ENCODE data around the gene ENTPD6.
"Not testable (repeated sequence)": the region's sequence is repeated elsewhere in the genome, so short reads cannot be mapped to it uniquely, and the experiment has no call there.

The ENTPD6 gene

GRCh38 chr20:25225642-25226432 lies 30.3 kb downstream of the ENTPD6 start:
- DNase-seq = no peak

GRCh38 chr20:25226433-25227316 lies 31.2 kb downstream of the ENTPD6 start:
- no peak for DNase-seq

GRCh38 chr20:25227317-25227831 lies 31.9 kb downstream of the ENTPD6 start:
- DNase-seq = no peak

- DNase-seq = no peak
Observed at GRCh38 chr20:25229486-25230165, 34.1 kb downstream of the ENTPD6 start.

- DNase-seq = no peak
Observed at GRCh38 chr20:25230166-25230831, 34.8 kb downstream of the ENTPD6 start.

- DNase-seq = no peak
Observed at GRCh38 chr20:25233016-25233772, 37.7 kb downstream of the ENTPD6 start.

- not testable (repeated sequence) for DNase-seq
Observed at GRCh38 chr20:25234009-25234849, 38.7 kb downstream of the ENTPD6 start.

GRCh38 chr20:25236450-25237304 lies 41.2 kb downstream of the ENTPD6 start:
- DNase-seq = no peak

- DNase-seq = peak; percentile 70
Observed at GRCh38 chr20:25237610-25238318, 42.3 kb downstream of the ENTPD6 start.

GRCh38 chr20:25238319-25239037 lies 43.0 kb downstream of the ENTPD6 start:
- no peak for DNase-seq

GRCh38 chr20:25239387-25240370 lies 44.2 kb downstream of the ENTPD6 start:
- DNase-seq = no peak

GRCh38 chr20:25240851-25241658 lies 45.5 kb downstream of the ENTPD6 start:
- not testable (repeated sequence) for DNase-seq

GRCh38 chr20:25241659-25241955 lies 46.1 kb downstream of the ENTPD6 start:
- DNase-seq = not testable (repeated sequence)

- DNase-seq = no peak
Observed at GRCh38 chr20:25242231-25242630, 46.7 kb downstream of the ENTPD6 start.

- DNase-seq = no peak
Observed at GRCh38 chr20:25243416-25243979, 48.0 kb downstream of the ENTPD6 start.

- no peak for DNase-seq
Observed at GRCh38 chr20:25244976-25245375, 49.5 kb downstream of the ENTPD6 start.

Data from NK-92 treated with Interleukin-12 subunit alpha and Interleukin-12 subunit beta, amount 100 ng/mL, for 24 hours (cell line).